Osteoblast (primary cell): ENCODE data around the gene CA4. TPM values are rescaled to one million over a fixed set of nuclear protein-coding genes. Genes with fewer than 3 reads are reported as not detected.

Experiments used
- DNase-seq: peaks from one replicate; pipeline ENCODE4 v3.0.0; 2011; ENCODE audit warnings: low spot score, mixed read lengths; ENCODE audit not compliant: insufficient read length; ENCODE audit errors: missing footprints
- H2AFZ ChIP-seq: 2 replicates; pipeline ENCODE4 v1.6.0; 2011; ENCODE audit warnings: mild to moderate bottlenecking, low read length
- H3K27ac ChIP-seq: 2 replicates; pipeline ENCODE4 v1.5.1; 2011; ENCODE audit warnings: mild to moderate bottlenecking, low read depth, low read length, moderate library complexity
- H3K27me3 ChIP-seq: 2 replicates; pipeline ENCODE4 v1.6.0; 2012; ENCODE audit warnings: mild to moderate bottlenecking, control low read depth, inconsistent platforms, low read length, moderate library complexity; ENCODE audit not compliant: insufficient read depth
- H3K36me3 ChIP-seq: 2 replicates; pipeline ENCODE4 v1.5.1; 2011; ENCODE audit warnings: mild to moderate bottlenecking, low read length, control low read depth, moderate library complexity; ENCODE audit not compliant: insufficient read depth
- H3K4me1 ChIP-seq: 2 replicates; pipeline ENCODE4 v1.5.1; 2011; ENCODE audit warnings: mild to moderate bottlenecking, low read length, control low read depth, moderate library complexity; ENCODE audit not compliant: insufficient read depth
- H3K4me2 ChIP-seq: 2 replicates; pipeline ENCODE4 v1.6.0; 2011; ENCODE audit warnings: mild to moderate bottlenecking, low read length; ENCODE audit not compliant: insufficient read depth
- H3K4me3 ChIP-seq: fragments of 200-600 bp; sonication (generic); 3 replicates; pipeline ENCODE4 v1.5.1; 2012; ENCODE audit warnings: mild to moderate bottlenecking, low read length, inconsistent platforms; ENCODE audit not compliant: insufficient read depth
- H3K79me2 ChIP-seq: 2 replicates; pipeline ENCODE4 v1.6.0; 2012; ENCODE audit warnings: mild to moderate bottlenecking, low read length, control low read depth, inconsistent platforms; ENCODE audit not compliant: insufficient read depth
- H3K9me3 ChIP-seq: 2 replicates; pipeline ENCODE4 v1.5.1; 2011; ENCODE audit warnings: low read depth, low read length, control low read depth
- H4K20me1 ChIP-seq: 2 replicates; pipeline ENCODE4 v1.6.0; 2012; ENCODE audit warnings: mild to moderate bottlenecking, low read length, control low read depth; ENCODE audit not compliant: insufficient read depth
- total RNA-seq: library from RNA; depleted of rRNA; stranded (reverse); fragments of >200 nt; gene quantifications from 2 replicates; pipeline ENCODE4 v1.2.3, GENCODE V29; 2012
- TF ChIP-seq, protein P1 (sequence below): IDR thresholded peaks from 2 replicates; pipeline ENCODE4 v1.5.1; 2011; ENCODE audit warnings: mild to moderate bottlenecking, low read depth, low read length, moderate library complexity; ENCODE audit errors: extremely low read depth

Gene CA4
- total RNA-seq, 1 donor = not detected

GRCh38 chr17:60145006-60145935 lies 4.5 kb upstream of the CA4 start:
- Histone ChIP-seq H3K27me3 (peaks cover 78% of the 10 kb centered on the region), H3K79me2 (no peaks in the 10 kb centered on the region), H3K4me2 (no peak overlapping the region), H4K20me1 (no peaks in the 10 kb centered on the region), H3K36me3 (no peaks in the 10 kb centered on the region), H3K4me3 (no peak overlapping the region), H3K9me3 (no peaks in the 10 kb centered on the region), H2AFZ (no peak overlapping the region), H3K4me1 (peaks cover 12% of the 10 kb centered on the region), H3K27ac (no peak overlapping the region)
- TF ChIP-seq, protein P1, sequence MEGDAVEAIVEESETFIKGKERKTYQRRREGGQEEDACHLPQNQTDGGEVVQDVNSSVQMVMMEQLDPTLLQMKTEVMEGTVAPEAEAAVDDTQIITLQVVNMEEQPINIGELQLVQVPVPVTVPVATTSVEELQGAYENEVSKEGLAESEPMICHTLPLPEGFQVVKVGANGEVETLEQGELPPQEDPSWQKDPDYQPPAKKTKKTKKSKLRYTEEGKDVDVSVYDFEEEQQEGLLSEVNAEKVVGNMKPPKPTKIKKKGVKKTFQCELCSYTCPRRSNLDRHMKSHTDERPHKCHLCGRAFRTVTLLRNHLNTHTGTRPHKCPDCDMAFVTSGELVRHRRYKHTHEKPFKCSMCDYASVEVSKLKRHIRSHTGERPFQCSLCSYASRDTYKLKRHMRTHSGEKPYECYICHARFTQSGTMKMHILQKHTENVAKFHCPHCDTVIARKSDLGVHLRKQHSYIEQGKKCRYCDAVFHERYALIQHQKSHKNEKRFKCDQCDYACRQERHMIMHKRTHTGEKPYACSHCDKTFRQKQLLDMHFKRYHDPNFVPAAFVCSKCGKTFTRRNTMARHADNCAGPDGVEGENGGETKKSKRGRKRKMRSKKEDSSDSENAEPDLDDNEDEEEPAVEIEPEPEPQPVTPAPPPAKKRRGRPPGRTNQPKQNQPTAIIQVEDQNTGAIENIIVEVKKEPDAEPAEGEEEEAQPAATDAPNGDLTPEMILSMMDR = no peak
- no peak for DNase-seq

DNA sequence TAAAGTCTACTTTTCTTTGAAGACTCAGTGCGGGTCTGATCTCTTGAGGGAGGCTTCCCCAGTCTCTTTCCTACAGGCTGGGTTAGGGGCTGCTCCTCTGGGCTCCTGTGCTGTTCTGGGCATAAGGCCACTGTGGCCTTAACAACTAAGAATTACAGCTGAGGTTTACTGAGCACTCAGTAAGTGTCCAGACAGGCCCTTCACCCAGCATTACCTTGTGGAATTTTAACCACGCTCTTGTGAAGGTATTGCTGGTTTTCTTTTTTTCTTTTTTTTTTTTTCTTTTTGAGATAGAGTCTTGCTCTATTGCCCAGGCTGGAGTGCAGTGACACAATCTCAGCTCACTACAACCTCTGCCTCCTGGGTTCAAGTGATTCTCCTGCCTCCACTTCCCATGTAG lies 3.6 kb upstream of the CA4 start:
- TF ChIP-seq, protein P1 = no peak
- H3K27me3 ChIP-seq = peaks cover 78% of the 10 kb centered on the region

GRCh38 chr17:60147553-60148223 lies 2.1 kb upstream of the CA4 start:
- no peaks in the 10 kb centered on the region for H4K20me1 ChIP-seq
- peaks cover 86% of the 10 kb centered on the region for H3K27me3 ChIP-seq
- H3K9me3 ChIP-seq = no peaks in the 10 kb centered on the region
- H3K27ac ChIP-seq = no peak overlapping the region
- H3K4me2 ChIP-seq = no peak overlapping the region
- TF ChIP-seq, protein P1 = no peak
- no peaks in the 10 kb centered on the region for H3K79me2 ChIP-seq
- H2AFZ ChIP-seq = no peak overlapping the region
- no peak for DNase-seq
- H3K4me1 ChIP-seq = peaks cover under 1% of the 10 kb centered on the region
- no peaks in the 10 kb centered on the region for H3K36me3 ChIP-seq
- no peak overlapping the region for H3K4me3 ChIP-seq

More for the DNA sequence above, 3.6 kb upstream of the CA4 start:
- no peak for DNase-seq
- H3K9me3 ChIP-seq = no peaks in the 10 kb centered on the region
- H3K4me3 ChIP-seq = no peak overlapping the region
- no peak overlapping the region for H2AFZ ChIP-seq
- H3K4me2 ChIP-seq = no peak overlapping the region
- no peaks in the 10 kb centered on the region for H3K79me2 ChIP-seq
- peaks cover 12% of the 10 kb centered on the region for H3K4me1 ChIP-seq
- no peak overlapping the region for H3K27ac ChIP-seq
- no peaks in the 10 kb centered on the region for H4K20me1 ChIP-seq
- H3K36me3 ChIP-seq = no peaks in the 10 kb centered on the region

DNA sequence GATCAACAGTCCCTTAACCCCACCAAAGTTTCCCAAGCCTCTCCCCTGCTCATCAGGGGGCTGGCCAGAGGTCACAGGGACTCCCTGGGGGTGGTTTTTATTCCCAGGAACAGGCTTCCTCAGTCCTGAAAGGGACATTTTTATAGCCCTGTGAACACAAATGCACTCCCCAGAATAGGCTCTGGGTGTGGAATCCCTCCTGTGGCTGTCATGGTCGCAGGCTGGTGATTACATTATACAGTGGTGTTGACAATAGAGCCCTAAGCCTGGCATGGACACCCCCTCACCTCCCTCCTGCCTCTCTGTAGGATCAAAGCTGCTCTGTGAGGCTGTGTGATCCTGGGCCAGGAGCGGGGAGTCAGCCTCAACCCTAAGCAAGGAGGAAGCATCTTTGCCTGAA lies 1.4 kb upstream of the CA4 start:
- Histone ChIP-seq H3K4me1 (no peaks in the 10 kb centered on the region), H2AFZ (no peak overlapping the region), H3K4me2 (no peak overlapping the region), H3K79me2 (no peaks in the 10 kb centered on the region), H3K9me3 (no peaks in the 10 kb centered on the region), H4K20me1 (no peaks in the 10 kb centered on the region), H3K27me3 (peaks cover 92% of the 10 kb centered on the region), H3K4me3 (no peak overlapping the region), H3K27ac (no peak overlapping the region), H3K36me3 (no peaks in the 10 kb centered on the region)
- TF ChIP-seq, protein P1 = no peak
- no peak for DNase-seq
